Osteocyte (in vitro differentiated cells): ENCODE data around the gene MAP4K2. TPM values are rescaled to one million over a fixed set of nuclear protein-coding genes. Genes with fewer than 3 reads are reported as not detected.

ENCODE experiments used
- DNase-seq: peaks from one replicate; pipeline ENCODE4 v3.0.0; 2021; ENCODE audit warnings: mixed read lengths; ENCODE audit not compliant: unreplicated experiment; ENCODE audit errors: extremely low spot score
- H3K27ac Mint-ChIP-seq: one replicate; pipeline ENCODE4 v1.8.0; 2021; ENCODE audit warnings: mild to moderate bottlenecking, mixed read lengths; ENCODE audit not compliant: unreplicated experiment
- H3K27me3 Mint-ChIP-seq: one replicate; pipeline ENCODE4 v1.8.0; 2021; ENCODE audit warnings: mixed read lengths; ENCODE audit not compliant: unreplicated experiment
- H3K36me3 Mint-ChIP-seq: one replicate; pipeline ENCODE4 v1.8.0; 2021; ENCODE audit warnings: mixed read lengths; ENCODE audit not compliant: unreplicated experiment
- H3K4me1 Mint-ChIP-seq: one replicate; pipeline ENCODE4 v1.8.0; 2021; ENCODE audit warnings: mixed read lengths; ENCODE audit not compliant: unreplicated experiment
- H3K4me3 Mint-ChIP-seq: one replicate; pipeline ENCODE4 v1.8.0; 2021; ENCODE audit warnings: mild to moderate bottlenecking, moderate library complexity, mixed read lengths; ENCODE audit not compliant: unreplicated experiment
- H3K9me3 Mint-ChIP-seq: one replicate; pipeline ENCODE4 v1.8.0; 2021; ENCODE audit warnings: mixed read lengths; ENCODE audit not compliant: unreplicated experiment
- total RNA-seq: library from RNA; stranded (reverse); gene quantifications from 2 replicates; pipeline ENCODE4 v1.2.1, GENCODE V29; 2021
- TF ChIP-seq, protein P1 (sequence below): fragments of 200-600 bp; sonication (generic); IDR thresholded peaks from 2 replicates; pipeline ENCODE4 v1.5.0; 2021; ENCODE audit warnings: antibody characterized with exemption, mild to moderate bottlenecking, moderate library complexity

Gene MAP4K2
- total RNA-seq, 1 donor from 2014 or later: 16.0 TPM

DNA sequence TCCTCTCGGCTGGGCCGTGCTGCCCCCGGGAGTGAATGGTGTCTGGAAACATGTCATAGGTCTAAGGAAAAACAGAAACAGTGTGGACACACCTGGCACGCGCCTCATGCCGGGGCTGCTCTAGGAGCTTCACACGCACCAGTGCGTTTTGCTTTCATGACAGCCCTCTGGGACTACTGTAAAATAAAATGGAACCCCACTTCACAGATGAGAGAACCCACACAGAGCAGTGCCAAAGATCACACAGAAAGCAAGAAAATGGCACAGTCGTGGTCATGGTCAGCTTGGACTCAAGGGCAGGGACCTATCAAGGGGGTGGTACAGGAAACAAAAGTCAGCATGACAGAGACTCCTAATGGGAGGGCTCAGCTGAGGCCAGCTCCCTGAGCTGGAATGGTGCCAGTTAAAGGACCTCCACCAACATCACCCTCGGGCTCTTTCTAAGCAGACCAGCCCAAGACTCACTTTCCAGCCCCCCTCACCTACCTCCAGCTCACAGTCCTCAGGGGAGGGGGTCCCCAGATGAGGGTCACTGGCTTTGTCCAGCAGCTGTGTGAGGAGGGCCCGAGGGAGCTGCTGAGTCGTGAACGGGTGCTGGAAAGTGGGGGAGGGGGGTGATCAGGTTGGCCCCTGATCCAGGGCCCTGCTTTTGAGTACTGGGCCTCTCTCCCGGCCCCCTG is 3.3 kb downstream of the MAP4K2 start:
- Mint-ChIP-seq H3K27ac (peak overlapping the region; percentile 47), H3K27me3 (no peaks in the 10 kb centered on the region), H3K36me3 (peaks cover 3% of the 10 kb centered on the region), H3K4me3 (no peak overlapping the region), H3K4me1 (peaks cover 19% of the 10 kb centered on the region), H3K9me3 (no peaks in the 10 kb centered on the region)
- TF ChIP-seq, protein P1, sequence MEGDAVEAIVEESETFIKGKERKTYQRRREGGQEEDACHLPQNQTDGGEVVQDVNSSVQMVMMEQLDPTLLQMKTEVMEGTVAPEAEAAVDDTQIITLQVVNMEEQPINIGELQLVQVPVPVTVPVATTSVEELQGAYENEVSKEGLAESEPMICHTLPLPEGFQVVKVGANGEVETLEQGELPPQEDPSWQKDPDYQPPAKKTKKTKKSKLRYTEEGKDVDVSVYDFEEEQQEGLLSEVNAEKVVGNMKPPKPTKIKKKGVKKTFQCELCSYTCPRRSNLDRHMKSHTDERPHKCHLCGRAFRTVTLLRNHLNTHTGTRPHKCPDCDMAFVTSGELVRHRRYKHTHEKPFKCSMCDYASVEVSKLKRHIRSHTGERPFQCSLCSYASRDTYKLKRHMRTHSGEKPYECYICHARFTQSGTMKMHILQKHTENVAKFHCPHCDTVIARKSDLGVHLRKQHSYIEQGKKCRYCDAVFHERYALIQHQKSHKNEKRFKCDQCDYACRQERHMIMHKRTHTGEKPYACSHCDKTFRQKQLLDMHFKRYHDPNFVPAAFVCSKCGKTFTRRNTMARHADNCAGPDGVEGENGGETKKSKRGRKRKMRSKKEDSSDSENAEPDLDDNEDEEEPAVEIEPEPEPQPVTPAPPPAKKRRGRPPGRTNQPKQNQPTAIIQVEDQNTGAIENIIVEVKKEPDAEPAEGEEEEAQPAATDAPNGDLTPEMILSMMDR: no peak
- no peak for DNase-seq

DNA sequence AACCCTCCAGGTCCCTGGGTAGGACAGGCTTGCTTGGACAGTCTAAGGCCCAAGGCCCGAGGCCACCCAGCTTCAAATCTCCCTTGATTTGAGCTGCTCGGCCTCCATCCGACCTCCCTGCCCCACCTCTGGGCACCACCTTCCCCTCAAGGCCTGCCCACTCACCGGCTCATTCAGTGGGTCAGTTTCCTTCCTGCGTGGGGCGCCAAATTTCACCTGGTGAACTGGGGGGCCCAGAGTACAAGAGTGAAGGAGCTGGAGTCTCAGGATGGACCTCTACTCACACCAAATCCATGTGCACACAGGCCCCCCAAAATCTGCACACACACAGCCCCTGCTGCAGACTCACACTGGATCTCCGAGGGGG is 3.8 kb downstream of the MAP4K2 start:
- H3K4me3 Mint-ChIP-seq: no peak overlapping the region
- H3K27me3 Mint-ChIP-seq: no peaks in the 10 kb centered on the region
- TF ChIP-seq, protein P1: no peak
- H3K9me3 Mint-ChIP-seq: no peaks in the 10 kb centered on the region
- H3K36me3 Mint-ChIP-seq: peaks cover 3% of the 10 kb centered on the region
- H3K27ac Mint-ChIP-seq: no peak overlapping the region
- peaks cover 19% of the 10 kb centered on the region for H3K4me1 Mint-ChIP-seq
- DNase-seq: no peak

DNA sequence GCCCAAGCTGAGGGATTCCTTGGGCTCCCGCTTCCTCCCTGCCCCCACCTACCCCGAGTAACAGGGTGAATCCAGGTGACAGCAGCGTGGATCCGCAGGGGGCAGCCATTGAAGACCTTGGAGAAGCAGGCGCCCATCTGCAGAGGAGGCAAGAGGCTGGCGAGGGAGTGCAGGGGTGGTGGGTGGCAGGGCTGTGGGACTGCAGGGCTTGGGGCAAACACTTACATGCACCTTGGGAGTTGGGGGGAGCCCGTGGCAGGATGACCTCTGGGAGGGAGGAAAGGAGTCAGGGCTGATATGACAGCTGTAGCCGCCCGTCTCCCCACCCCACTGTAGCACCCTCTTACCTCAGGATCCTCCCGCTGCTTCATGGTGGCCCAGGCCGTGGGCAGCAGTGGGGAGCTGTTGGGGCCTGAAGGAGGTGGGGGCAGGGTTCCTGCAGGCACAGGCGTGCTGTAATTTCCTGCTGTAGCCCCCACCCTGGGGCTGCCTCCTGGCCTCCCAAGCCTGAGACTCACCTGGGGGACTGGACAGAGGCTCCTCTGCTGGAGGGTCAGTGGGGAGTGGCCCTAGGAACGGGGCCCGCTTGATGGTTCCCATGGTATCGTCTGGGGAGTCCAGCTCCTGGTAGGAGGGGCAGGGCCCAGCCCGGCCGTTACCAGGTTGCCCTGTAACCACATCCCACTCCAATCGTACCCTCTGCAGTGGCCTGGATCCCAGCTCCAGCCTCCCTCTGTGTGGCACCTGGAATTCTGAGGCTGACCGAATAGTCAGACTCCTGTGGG is 6.1 kb downstream of the MAP4K2 start:
- Mint-ChIP-seq H3K4me3 (no peak overlapping the region), H3K27ac (no peak overlapping the region), H3K9me3 (no peaks in the 10 kb centered on the region), H3K4me1 (peaks cover 6% of the 10 kb centered on the region), H3K36me3 (peaks cover 3% of the 10 kb centered on the region), H3K27me3 (no peaks in the 10 kb centered on the region)
- TF ChIP-seq, protein P1: no peak
- no peak for DNase-seq

DNA sequence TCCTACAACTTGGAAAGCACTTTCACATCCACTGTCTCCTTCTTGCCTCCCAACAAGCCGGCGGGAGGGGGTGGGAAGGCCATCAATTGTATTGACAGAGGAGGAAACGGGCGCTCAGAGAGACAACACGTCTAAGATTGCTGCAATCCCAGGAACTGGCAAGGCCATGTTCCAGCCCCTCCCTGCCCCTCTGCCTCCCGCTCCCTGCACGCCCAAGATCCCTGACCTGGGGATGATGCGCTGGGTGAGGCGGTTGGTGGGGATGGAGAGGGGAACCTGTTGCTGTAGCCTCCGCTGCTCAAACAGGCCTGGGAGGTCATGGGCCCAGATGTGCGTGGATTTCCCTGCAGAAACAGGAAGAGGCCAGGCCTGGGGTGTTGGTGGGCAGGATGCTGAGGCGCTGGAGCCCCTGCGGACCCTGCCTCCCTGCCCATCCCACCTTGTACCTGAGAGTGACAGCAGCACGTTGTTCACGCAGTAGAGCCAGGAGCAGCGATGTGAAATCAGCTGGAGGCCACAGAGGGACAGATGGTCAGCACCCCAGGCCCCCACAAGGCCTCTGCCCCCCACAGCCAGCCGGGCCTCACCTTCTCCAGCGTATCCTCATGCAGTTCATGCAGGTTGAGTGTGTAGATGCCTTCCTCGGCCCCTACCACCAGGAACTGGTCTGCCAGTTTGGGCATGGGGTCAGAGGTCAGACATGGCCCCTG is 6.8 kb downstream of the MAP4K2 start:
- no peak for DNase-seq
- peaks cover 2% of the 10 kb centered on the region for H3K4me1 Mint-ChIP-seq
- no peaks in the 10 kb centered on the region for H3K27me3 Mint-ChIP-seq
- H3K36me3 Mint-ChIP-seq: peaks cover 3% of the 10 kb centered on the region
- TF ChIP-seq, protein P1: no peak
- no peak overlapping the region for H3K4me3 Mint-ChIP-seq
- no peaks in the 10 kb centered on the region for H3K9me3 Mint-ChIP-seq
- no peak overlapping the region for H3K27ac Mint-ChIP-seq

DNA sequence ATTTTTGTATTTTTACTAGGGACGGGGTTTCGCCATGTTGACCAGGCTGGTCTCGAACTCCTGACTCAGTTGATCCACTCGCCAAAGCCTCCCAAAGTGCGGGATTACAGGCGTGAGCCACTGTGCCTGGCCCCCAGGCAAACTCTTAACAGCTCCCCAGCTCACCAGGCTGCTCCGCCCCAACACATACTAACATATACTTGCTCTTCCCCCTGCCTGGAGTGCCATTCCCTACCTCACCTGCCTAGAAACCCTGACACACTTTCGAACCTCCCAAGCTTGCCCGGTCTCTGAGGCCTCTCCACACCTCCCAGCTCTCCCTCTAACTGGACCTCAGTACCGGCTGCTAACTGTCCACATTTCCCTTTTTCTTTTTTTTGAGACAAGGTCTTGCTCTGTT is 8.5 kb downstream of the MAP4K2 start:
- Mint-ChIP-seq H3K27me3 (no peaks in the 10 kb centered on the region), H3K4me1 (peaks cover under 1% of the 10 kb centered on the region), H3K4me3 (no peak overlapping the region), H3K36me3 (peaks cover 5% of the 10 kb centered on the region), H3K27ac (no peak overlapping the region), H3K9me3 (no peaks in the 10 kb centered on the region)
- TF ChIP-seq, protein P1: no peak
- no peak for DNase-seq
